Measurements from ENCODE around the gene ADD1. TPM values are rescaled to one million over a fixed set of nuclear protein-coding genes. Genes with fewer than 3 reads are reported as not detected.

The ADD1 gene
- total RNA-seq, 1 experiment from 2014 or later = 163 TPM

- H2BK5ac ChIP-seq (ENCODE audit: insufficient read length, low read length) = no peak overlapping the region
- H3K4me2 ChIP-seq (ENCODE audit: insufficient read depth, insufficient read length, low read length) = no peak overlapping the region
- H3K23me2 ChIP-seq (ENCODE audit: insufficient read length, low read depth, low read length, poor library complexity, severe bottlenecking) = peaks cover 7% of the 10 kb centered on the region
- H3K27me3 ChIP-seq (ENCODE audit: insufficient read depth, low read length) = no peaks in the 10 kb centered on the region
- H3K79me1 ChIP-seq (ENCODE audit: insufficient read depth, low read depth, low read length, poor library complexity, severe bottlenecking) = no peaks in the 10 kb centered on the region
- WGBS (ENCODE audit: extremely low coverage, insufficient read length, low lambda C conversion rate) = no CpG with 5 or more reads among the region's 1 CpG
- H3K56ac ChIP-seq (ENCODE audit: insufficient read length, low read depth, low read length) = no peak overlapping the region
- no peak overlapping the region for H3K18ac ChIP-seq (ENCODE audit: insufficient read length, low read depth, low read length)
- no peaks in the 10 kb centered on the region for H4K20me1 ChIP-seq (ENCODE audit: control insufficient read depth, insufficient read depth, insufficient read length)
- no peaks in the 10 kb centered on the region for H3K9me3 ChIP-seq (ENCODE audit: control insufficient read depth, low read depth, low read length)
- H3K4me3 Mint-ChIP-seq = peak overlapping the region; percentile 51 to 74; a peak in 4 of 5 replicates
- no peak overlapping the region for H3K23ac ChIP-seq (ENCODE audit: insufficient read length, low read depth, low read length)
- H3K4me1 ChIP-seq (ENCODE audit: insufficient read depth, low read length) = peaks cover 4% of the 10 kb centered on the region
- no peak overlapping the region for H4K5ac ChIP-seq (ENCODE audit: insufficient read length, low read depth, low read length)
- H3K79me2 ChIP-seq (ENCODE audit: insufficient read depth, low read length) = no peaks in the 10 kb centered on the region
- H3K27me3 Mint-ChIP-seq (ENCODE audit: low read depth) = peaks cover 10% of the 10 kb centered on the region
- DNase-seq = no peak
- no peak overlapping the region for H2AFZ ChIP-seq (ENCODE audit: low read length)
- H3K4me1 Mint-ChIP-seq = peaks cover 33 to 35% of the 10 kb centered on the region in 2 experiments
- H3K14ac ChIP-seq (ENCODE audit: insufficient read depth, low read length) = no peak overlapping the region
- TF ChIP-seq CTCF (conservative IDR thresholded peaks at IDR 0.05) = no peak
- H3K9ac ChIP-seq (ENCODE audit: extremely low read depth, insufficient read length, low read length) = no peak overlapping the region
- peaks cover 2 to 3% of the 10 kb centered on the region in 2 experiments; a peak in 2 of 5 replicates for H3K9me3 Mint-ChIP-seq
- no peak overlapping the region for H3K27ac ChIP-seq (ENCODE audit: insufficient read length, low read depth, low read length)
- no peak overlapping the region for H3K4ac ChIP-seq (ENCODE audit: low read depth, low read length)
- 0 out of 7 replicates have a peak overlapping the region, but pooled peaks of 1 of the 3 experiments have one; percentile 75 for H3K27ac Mint-ChIP-seq
- H2BK12ac ChIP-seq (ENCODE audit: insufficient read length, low read depth, low read length) = no peak overlapping the region
- H4K91ac ChIP-seq (ENCODE audit: insufficient read length, low read depth, low read length) = no peak overlapping the region
- H2BK120ac ChIP-seq (ENCODE audit: low read depth, low read length, poor library complexity, severe bottlenecking) = no peak overlapping the region
- no peak overlapping the region for H4K8ac ChIP-seq (replicated peaks; ENCODE audit: insufficient read length, low read depth, low read length)
- no peak overlapping the region for H2AK5ac ChIP-seq (ENCODE audit: insufficient read length, low read length)
- H2BK15ac ChIP-seq (ENCODE audit: low read depth, low read length) = no peak overlapping the region
- H2BK20ac ChIP-seq (ENCODE audit: low read depth, low read length, poor library complexity, severe bottlenecking) = no peak overlapping the region
- H3K36me3 Mint-ChIP-seq (ENCODE audit: insufficient read depth in 1 of 3, low read depth in 3 of 3) = peaks cover 5 to 9% (median 8%) of the 10 kb centered on the region in 3 experiments; a peak in 5 of 7 replicates
- H3T11ph ChIP-seq (ENCODE audit: low read length) = no peak overlapping the region
Observed at GRCh38 chr4:2816401-2816954, 27.2 kb upstream of the ADD1 start.
